Testis (tissue), 3 donors: ENCODE data around the gene NUDT5. TPM values are rescaled to one million over a fixed set of nuclear protein-coding genes. Genes with fewer than 3 reads are reported as not detected.
"Not testable (repeated sequence)": the region's sequence is repeated elsewhere in the genome, so short reads cannot be mapped to it uniquely, and the experiment has no call there.

Experiments used
- DNase-seq: peaks from one replicate; pipeline ENCODE4 v3.0.0-alpha.2; 2019
- H3K27ac ChIP-seq, 2 donors: fragments of 200-600 bp; sonication (generic); one replicate each; pipeline ENCODE4 v1.5.1; 2019
- H3K27me3 ChIP-seq: fragments of 200-600 bp; sonication (generic); one replicate; pipeline ENCODE4 v1.5.1; 2019
- H3K36me3 ChIP-seq: fragments of 200-600 bp; sonication (generic); one replicate; pipeline ENCODE4 v1.5.1; 2017; ENCODE audit warnings: low read depth; ENCODE audit errors: missing control alignments
- H3K4me1 ChIP-seq: fragments of 200-600 bp; sonication (generic); one replicate; pipeline ENCODE4 v1.5.1; 2019
- H3K4me3 ChIP-seq, 2 donors: fragments of 200-600 bp; sonication (generic); one replicate each; pipeline ENCODE4 v1.5.1; 2017 to 2019
- H3K9me3 ChIP-seq: fragments of 200-600 bp; sonication (generic); one replicate; pipeline ENCODE4 v1.5.1; 2017
- CTCF ChIP-seq, 3 experiments: fragments of 450-650 bp in 2 of 3; fragments of 200-600 bp in 1 of 3; sonication (generic) in 1 of 3; IDR thresholded peaks; one replicate each; pipeline ENCODE4 v1.5.1; 2016 to 2019; ENCODE audit warnings: antibody characterized with exemption in 3 of 3, mild to moderate bottlenecking in 2 of 3, moderate library complexity in 1 of 3
- POLR2A ChIP-seq: fragments of 450-650 bp; IDR thresholded peaks from one replicate; pipeline ENCODE4 v1.6.1; 2017; ENCODE audit warnings: antibody characterized with exemption, mild to moderate bottlenecking, moderate library complexity
- WGBS, 2 donors: methylation state at CpG; one replicate each; pipeline ENCODE4 v1.1.5; 2018; 5-methylcytosine and 5-hydroxymethylcytosine counted together
- intact Hi-C: fragments of 100-400 bp; cut with DNase I; formaldehyde crosslinking; loops from one replicate; pipeline ENCODE4 v1.15.1; 2023; ENCODE audit warnings: low total_unique reads
- polyA plus RNA-seq: library from polyadenylated mRNA; stranded (reverse); fragments of 350-450 nt; fragmentation: Illumina TruSeq; extraction: RNeasy Lipid Tissue Mini Kit (QIAGEN cat#74804); gene quantifications from one replicate; pipeline ENCODE4 v1.2.3, GENCODE V29; 2014; ENCODE audit warnings: low read depth, low replicate concordance; ENCODE audit not compliant: insufficient read depth
- total RNA-seq, 2 donors: library from RNA; depleted of rRNA; stranded (reverse); fragments of >200 nt; gene quantifications; one replicate each; pipeline ENCODE4 v1.2.3, GENCODE V29; 2016

The NUDT5 gene
- total and polyA plus RNA-seq, 3 donors from 2014 or later = 22.0 to 26.5 (median 25.9) TPM

GRCh38 chr10:12181065-12181775, 14.5 kb downstream of the NUDT5 start:
- Histone ChIP-seq H3K36me3 (no peaks in the 10 kb centered on the region), H3K4me1 (no peaks in the 10 kb centered on the region), H3K27me3 (no peaks in the 10 kb centered on the region), H3K27ac (no peak overlapping the region), H3K4me3 (no peak overlapping the region), H3K9me3 (no peaks in the 10 kb centered on the region)
- TF ChIP-seq POLR2A (no peak), CTCF (IDR thresholded peaks at IDR 0.05) (no peak)
- intact Hi-C loops = no loop called here
- WGBS, 2 donors = 88 to 91% methylated on average over 13 of the region's 13 CpGs
- DNase-seq = no peak

- Histone ChIP-seq H3K27me3 (no peaks in the 10 kb centered on the region), H3K9me3 (no peaks in the 10 kb centered on the region), H3K4me3 (no peak overlapping the region), H3K36me3 (no peaks in the 10 kb centered on the region), H3K27ac (no peak overlapping the region), H3K4me1 (no peaks in the 10 kb centered on the region)
- no peak for DNase-seq
- WGBS, 2 donors = 71 to 75% methylated on average over 9 of the region's 9 CpGs
- intact Hi-C loops = no loop called here
- TF ChIP-seq POLR2A (no peak), CTCF (IDR thresholded peaks at IDR 0.05) (no peak)
Observed at GRCh38 chr10:12180221-12180974, 15.3 kb downstream of the NUDT5 start.

- intact Hi-C loops = no loop called here
Observed at GRCh38 chr10:12179606-12180170, 16.0 kb downstream of the NUDT5 start.

GRCh38 chr10:12177642-12178041, 18.0 kb downstream of the NUDT5 start:
- H3K27me3 ChIP-seq = no peaks in the 10 kb centered on the region
- no peaks in the 10 kb centered on the region for H3K4me1 ChIP-seq
- TF ChIP-seq POLR2A (no peak), CTCF (IDR thresholded peaks at IDR 0.05) (no peak)
- intact Hi-C loops = no loop called here
- WGBS, 2 donors = 93 to 94% methylated on average over 9 of the region's 9 CpGs
- no peak for DNase-seq
- H3K27ac ChIP-seq = no peak overlapping the region
- H3K36me3 ChIP-seq = no peaks in the 10 kb centered on the region
- no peak overlapping the region for H3K4me3 ChIP-seq
- no peaks in the 10 kb centered on the region for H3K9me3 ChIP-seq

More at GRCh38 chr10:12179606-12180170, 16.0 kb downstream of the NUDT5 start:
- H3K27me3 ChIP-seq = no peaks in the 10 kb centered on the region
- H3K36me3 ChIP-seq = no peaks in the 10 kb centered on the region
- no peak for TF ChIP-seq CTCF (IDR thresholded peaks at IDR 0.05)
- no peak for TF ChIP-seq POLR2A
- 86 to 87% methylated on average over 4 of the region's 4 CpGs for WGBS, 2 donors
- no peak for DNase-seq
- no peaks in the 10 kb centered on the region for H3K9me3 ChIP-seq
- H3K4me3 ChIP-seq = no peak overlapping the region
- H3K4me1 ChIP-seq = no peaks in the 10 kb centered on the region
- H3K27ac ChIP-seq = no peak overlapping the region

- 90 to 95% methylated on average over 6 of the region's 6 CpGs for WGBS, 2 donors
- H3K9me3 ChIP-seq, H3K27me3 ChIP-seq, intact Hi-C loops, DNase-seq, H3K4me1 ChIP-seq, H3K4me3 ChIP-seq, H3K36me3 ChIP-seq, H3K27ac ChIP-seq: not testable (repeated sequence)
Observed at GRCh38 chr10:12171512-12171911, 24.2 kb downstream of the NUDT5 start.
